HG02885 (cell line): ENCODE results near the gene SLC9A8.
"Not testable (repeated sequence)": the region's sequence is repeated elsewhere in the genome, so short reads cannot be mapped to it uniquely, and the experiment has no call there.

Experiments used
- ATAC-seq: cut with Tn5 transposase; IDR thresholded peaks from one replicate; pipeline ENCODE4 v1.9.1; 2021; ENCODE audit warnings: mild to moderate bottlenecking; ENCODE audit not compliant: unreplicated experiment, poor library complexity

The SLC9A8 gene

DNA sequence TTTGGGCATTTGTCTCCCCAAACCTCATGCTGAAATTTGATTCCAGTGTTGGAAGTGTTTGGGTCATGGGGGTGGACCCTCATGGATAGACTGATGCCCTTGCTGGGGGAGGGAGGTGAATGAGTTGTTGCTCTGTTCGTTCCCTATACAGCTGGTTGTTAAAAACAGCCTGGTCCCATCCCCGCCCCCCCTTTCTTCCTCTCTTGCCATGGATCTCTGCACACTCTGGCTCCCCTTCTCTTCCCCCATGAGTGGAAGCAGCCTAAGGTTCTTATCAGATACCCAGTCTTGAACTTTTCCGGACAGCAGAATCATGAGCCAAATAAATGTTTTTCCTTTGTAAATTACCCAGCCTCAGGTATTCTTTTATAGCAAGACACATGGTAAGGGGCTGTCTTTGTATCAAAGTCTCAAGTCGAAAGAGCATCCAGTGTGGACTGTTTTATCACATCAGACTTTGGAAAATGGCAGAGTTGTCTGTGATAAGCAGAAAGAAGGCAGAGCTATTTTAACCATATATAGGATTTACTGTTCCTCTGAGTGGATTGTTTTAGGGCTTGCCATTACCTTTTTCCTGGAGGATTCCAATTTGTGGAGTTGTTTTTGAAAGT is 31.2 kb downstream of the SLC9A8 start:
- no peak for ATAC-seq

DNA sequence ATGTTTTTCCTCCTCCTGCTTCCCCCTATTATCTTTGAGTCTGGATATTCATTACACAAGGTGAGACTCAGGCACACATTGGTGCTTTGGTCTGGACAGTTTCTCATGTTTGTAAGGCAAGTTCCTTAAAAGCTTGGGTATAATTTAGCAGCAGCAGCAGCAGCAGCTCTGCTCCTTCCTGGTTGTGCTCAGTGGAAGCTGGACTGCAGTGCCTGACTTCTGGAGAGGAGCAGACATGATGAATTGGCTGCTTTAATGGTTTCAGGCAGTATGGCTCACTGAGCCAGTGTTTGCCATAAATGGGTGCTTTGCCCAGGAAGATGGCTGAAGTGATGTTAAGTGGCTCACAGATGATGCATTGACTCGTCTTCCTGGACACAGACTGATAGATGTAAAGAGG is 32.4 kb downstream of the SLC9A8 start:
- ATAC-seq = no peak

DNA sequence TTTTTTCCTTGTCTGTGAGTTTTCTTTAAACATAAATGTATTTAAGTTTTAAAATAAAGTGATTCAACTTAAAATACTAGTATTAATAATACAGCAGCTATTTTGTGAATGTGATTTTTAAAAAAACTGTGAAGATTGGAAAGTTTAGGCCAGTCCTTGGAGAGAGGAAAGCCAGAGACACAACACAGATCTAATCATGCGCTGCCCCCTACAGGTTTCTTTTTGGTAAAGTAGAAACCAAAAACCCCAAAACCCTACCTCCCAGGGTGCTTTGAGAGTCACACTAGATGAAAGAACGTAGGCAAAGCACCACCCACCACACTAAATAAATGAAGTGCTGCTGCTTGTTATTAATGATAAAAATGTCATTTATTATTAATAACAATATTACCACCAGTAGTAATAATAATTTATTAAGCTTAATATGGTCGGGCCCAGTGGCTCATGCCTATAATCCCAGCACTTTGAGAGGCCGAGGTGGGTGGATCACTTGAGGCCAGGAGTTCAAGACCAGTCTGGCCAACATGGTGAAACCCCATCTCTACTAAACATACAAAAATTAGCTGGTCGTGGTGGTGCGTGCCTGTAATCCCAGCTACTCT is 33.7 kb downstream of the SLC9A8 start:
- ATAC-seq = no peak

DNA sequence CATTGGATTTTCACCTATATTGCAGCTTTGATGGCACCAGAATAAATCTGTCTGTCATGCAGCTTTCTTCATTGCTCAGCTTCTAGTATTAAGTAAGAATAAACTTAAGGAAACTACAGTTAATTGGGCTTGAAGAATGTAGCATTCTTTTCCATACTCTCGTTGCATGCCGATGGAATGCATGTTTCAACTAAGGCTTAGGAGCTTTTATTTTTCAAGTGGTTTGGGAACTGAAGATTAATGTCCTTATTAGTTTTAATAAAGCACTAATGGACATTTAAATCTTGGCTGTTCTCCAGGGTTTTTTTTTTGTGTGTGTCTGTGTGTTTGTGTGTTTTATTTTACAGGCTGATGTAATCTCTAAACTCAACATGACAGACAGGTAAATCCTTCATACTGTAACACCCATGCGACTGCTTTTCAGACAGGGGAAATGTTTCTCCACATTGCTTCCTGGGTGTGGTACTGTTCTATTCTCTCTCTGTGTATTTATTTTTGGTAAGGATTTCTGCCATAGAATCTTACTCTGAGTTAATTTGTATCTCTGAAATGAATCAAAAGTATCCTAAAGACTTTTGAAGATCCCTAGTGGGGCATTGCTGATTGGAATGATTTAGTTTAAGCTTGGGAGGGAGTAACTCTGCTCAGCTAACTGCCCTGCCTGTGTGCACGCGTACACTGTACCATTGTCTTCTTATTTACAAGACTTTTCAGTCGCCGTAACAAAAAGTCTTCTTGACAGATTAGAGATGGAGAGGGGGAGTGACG is 38.0 kb downstream of the SLC9A8 start:
- no peak for ATAC-seq

DNA sequence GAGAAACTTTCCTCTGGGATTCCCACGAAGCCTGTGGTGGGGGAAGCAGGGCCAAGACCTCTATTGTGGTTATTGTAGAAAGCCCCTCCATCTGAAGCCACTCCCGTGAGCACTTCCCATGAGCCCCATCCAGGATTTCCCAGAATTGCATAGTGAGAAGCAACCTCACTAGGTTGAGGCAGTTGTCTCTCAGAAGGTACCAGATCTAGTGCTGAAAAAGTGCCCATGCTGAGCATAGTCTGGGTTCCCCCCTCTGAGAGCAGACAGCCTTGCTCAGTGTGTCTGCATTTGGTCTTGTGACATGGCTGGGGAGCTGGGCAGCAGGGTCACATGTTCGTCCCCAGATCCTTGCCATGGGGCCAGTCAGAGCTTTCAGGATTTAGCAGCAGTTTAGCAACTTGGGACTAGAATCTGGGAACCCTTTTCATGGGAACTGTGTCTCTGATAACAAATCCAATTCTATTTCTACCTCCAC is 38.6 kb downstream of the SLC9A8 start:
- no peak for ATAC-seq

DNA sequence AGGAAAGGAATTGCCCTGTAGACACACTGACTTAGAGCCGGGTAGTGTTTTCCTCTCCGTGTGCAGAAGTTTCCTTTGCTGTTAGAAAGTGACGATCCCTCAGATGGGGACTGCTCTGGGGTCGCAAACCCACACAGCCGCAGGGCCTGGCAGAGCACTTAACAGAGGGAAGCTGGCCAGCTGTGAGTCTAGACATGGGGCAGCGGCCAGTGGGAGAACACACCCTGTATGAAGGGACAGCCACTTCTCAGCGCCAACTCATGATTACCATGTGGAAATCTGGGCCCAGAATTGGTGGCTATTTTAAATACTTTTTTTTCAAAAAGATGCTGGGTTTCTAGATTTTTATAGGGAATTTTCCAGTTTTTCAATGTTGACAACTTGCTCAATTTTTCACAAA is 39.4 kb downstream of the SLC9A8 start:
- no peak for ATAC-seq

DNA sequence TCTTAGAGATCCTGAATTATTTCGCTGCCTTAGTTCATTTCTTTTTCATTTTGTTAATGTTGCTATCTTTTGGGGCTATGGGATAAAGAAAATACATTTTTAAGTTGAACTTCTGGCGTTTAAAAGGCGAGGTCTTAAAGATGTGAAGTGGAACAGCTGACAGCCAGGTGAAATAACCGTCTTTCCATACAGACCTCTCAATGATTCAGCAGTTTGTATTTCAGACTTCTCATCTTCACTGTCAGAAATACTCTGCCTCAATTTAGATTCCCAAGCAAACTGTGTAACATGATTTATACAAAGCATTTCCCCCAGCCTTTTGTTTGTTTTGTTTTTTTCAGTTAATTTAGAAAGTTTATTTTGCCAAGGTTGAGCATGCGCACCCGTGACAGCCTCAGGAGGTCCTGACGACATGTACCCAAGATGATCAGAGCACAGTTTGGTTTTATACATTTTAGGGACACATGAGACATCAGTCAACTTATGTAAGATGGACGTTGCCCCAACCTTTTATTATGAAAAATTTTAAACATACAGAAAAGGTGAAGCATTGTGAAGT is 40.0 kb downstream of the SLC9A8 start:
- ATAC-seq = no peak

DNA sequence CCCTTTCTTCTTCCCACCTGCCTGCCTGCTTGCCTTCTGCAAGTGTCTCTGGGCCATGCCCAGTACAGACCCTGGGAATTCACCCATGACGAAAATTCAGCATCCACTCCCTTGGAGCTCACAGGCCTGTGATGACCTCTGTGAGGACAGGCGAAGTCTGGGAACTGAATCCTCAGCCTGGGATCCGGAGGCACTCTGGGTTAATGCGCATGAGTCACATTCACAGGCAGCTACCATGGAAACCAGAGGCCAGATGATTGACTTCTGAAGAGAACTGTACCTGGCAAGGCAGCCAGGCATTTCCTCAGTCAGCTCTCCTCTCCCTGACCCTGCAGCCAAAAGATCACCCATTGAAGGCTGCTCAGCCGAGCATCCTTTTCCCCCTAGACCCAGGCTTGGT is 41.0 kb downstream of the SLC9A8 start:
- ATAC-seq = no peak

DNA sequence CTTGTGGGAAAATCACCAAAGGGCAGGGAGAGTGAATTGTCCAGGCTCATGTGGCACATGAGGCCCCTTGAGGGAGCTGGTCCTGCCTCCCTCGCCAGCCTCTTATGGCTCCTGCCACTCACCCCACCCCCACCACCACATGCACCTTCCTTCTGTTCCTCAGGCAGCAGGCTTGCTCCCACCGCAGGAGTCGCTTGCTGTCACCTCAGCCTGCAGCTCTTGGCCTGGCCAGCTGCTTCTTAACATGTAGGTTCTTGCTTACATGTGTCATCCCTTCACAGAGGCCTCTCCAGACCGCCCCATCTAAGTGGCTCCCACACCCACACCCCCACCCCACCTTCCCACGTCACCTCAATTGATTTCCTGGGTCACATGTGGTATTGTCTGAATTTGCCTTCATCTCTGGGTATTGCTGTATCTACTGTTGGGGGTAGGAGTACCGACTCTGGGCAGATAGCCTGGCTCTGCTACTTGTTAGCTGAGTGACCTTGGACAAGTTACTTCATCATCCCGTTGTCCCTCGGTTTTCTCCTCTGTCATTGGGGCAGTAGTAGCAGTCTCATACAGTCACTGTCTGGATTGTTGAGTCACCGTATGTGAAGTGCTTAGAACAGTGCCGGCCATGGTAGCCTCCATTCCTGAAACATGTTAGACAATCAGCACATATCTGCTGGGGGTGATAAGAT is 41.7 kb downstream of the SLC9A8 start:
- ATAC-seq = no peak

DNA sequence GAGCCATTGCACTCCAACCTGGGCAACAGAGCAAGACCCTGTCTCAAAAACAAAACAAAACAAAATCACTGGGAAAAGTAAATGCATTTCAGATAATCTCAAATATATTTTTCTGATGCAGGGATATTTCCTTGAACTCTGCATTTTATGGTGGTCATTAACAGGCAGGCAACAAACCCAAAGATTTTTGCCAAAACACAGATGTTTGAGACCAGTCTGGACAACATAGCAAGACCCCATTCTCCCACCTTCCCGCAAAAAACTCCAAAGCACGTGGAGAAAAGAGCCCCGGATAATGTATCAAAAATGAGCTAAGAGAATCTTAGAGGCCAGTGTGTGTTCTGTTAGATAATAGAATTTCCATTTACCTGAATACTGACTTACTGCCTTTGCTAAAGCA is 44.3 kb downstream of the SLC9A8 start:
- ATAC-seq = no peak

DNA sequence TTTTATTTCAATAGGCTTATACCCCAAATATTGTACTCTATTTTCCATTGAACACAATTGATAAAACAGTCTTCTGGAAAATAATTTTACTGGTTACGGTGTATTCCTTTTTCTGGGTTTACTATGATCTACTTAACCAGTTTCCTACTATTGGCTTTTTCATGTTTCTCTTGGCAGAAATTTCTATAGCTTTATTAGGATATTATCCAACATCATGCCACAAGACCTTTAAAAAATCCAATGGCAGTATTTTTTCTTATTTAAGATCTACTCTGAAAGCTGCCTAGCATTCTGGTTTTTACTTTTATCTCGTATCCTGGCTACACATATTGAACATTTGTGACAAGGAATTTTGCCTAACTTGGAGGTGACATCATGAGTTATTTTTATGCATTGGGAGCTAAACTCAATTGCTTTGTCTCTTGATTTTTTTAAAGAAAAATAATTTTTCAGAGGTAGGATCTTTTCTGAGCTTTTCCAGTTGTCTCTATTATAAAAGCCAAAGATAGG is 45.5 kb downstream of the SLC9A8 start:
- no peak for ATAC-seq

DNA sequence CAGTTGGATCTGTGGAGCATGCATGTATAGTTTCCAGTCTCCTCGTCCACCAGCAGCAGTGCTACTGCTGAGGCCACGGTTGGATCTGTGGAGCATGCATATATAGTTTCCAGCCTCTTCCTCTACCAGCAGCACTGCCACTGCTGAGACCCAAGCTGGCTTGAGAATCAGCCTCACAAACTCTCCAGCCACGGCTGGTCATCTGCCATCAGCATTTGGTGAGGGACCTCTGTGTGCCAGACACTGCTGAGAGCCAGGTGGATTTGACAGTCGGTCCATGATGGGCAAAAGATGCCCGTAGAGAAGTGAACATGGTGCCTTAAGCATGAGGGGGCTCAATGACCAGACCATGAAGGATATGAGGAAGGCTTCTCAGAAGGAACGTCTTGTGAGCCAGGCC is 46.4 kb downstream of the SLC9A8 start:
- no peak for ATAC-seq

DNA sequence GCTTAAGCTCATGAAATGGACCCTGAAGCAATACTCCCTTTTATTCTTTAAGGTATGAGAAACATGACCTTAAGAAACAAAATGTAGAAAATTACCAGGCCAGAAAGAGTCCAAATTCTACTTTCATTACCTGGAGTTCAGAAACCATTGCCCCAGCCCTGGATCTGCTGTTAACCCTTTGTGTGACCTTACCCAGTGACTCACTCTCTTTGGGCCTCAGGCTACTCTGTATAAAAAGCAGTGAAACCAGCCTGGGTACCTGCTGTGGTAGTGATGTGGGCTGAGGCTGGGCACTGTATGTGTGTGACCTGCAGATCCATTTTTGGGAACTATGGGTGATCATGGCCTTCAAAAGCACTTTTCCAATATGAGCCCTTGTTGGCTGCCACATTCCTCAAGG is 47.2 kb downstream of the SLC9A8 start:
- no peak for ATAC-seq

DNA sequence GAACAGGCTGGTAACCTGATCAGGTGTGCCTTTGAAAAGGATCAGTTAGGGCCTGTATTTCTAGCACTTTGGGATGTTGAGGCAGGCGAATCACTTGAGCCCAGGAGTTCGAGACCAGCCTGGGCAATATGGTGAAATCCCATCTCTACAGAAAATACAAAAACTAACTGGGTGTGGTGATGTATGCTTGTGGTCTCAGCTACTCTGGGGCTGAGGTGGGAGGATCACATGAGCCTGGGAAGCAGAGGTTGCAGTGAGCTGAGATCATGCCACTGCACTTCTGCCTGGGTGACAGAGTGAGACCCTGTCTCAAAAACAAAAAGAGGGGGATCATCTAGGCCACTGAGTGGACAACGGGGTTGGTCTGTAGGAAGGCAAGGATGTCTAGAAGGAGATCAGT is 48.6 kb downstream of the SLC9A8 start:
- not testable (repeated sequence) for ATAC-seq

DNA sequence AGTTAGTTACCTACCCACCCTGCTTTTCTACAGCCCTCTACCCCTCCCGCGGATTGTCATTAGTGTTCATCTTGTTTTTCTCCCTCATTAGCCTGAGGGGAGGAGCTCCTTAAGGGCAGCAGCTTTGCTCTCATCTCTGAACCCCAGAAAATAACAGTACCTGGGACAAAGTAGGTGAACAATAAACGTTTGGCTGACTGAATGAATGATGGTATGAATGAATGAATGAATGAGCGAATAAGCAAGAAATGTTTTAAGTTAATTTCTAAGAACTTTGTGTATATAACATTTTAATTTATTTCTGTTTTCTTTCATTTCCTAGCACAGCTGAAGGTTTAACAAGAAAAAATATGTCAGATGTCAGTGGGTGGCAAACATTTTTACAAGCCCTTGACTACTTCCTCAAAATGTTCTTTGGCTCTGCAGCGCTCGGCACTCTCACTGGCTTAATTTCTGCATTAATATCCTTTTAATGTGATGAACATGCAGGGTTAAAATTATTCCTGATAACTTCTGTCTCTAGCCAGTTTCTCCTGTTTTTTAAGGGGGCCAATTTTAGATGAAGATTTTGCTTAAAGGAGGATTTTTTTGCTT is 50.1 kb downstream of the SLC9A8 start:
- no peak for ATAC-seq

DNA sequence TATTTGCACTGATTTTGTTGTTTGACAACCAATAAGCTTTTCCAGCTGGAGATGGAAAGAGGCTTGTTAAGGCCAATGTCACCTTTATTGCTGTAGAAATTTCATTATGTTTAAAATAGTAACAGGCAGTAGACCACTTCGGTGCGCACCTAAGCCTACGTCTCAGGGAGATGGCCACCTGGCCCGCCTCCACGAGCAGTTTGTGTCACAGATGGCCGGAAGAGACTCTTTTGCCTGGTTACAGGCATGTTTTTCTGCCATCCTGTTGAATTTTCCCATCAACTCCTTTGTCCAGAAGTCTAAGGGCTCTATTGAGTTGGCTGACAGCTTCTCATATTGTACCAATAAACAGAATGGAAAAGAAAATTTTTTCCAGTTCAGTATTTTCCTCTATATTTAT is 51.0 kb downstream of the SLC9A8 start:
- ATAC-seq = no peak

DNA sequence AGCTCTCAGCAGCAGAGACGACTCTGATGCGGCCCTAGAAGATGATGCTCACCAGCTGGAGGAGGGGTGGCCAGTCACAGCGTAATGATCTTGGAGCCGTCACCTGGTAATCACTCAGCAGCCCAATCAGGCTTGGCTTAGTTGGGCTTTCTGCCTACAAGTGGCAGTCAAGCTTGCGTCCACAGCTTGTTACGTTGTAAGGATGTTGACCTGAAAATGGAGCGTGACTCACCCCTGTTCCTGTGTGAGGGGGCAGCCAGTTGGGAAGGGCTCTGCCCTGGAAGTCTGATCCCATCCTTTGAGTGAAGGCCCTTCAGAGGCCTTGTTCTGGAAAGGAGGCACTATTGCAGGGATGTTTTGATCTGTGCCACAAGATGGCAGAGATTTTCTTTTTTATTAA is 52.9 kb downstream of the SLC9A8 start:
- ATAC-seq = no peak

DNA sequence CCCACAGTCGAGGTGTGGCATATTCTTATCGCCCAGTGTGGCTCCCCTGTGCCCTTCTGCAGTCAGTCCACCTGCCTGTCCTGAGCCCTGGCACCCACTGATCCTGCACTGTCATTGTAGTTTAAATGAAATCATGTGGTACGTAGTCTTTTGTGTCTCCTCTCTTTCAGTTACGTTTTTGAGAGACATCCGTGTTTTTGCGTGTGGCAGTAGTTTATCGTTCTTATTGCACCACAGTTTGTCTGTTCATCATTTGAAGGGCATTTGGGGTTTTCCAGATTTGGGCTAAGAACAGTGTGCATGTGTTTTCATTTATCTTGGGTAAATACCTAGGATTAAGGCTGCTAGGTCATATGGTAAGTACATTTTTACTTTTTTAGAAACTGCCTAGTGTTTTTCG is 53.4 kb downstream of the SLC9A8 start:
- no peak for ATAC-seq

DNA sequence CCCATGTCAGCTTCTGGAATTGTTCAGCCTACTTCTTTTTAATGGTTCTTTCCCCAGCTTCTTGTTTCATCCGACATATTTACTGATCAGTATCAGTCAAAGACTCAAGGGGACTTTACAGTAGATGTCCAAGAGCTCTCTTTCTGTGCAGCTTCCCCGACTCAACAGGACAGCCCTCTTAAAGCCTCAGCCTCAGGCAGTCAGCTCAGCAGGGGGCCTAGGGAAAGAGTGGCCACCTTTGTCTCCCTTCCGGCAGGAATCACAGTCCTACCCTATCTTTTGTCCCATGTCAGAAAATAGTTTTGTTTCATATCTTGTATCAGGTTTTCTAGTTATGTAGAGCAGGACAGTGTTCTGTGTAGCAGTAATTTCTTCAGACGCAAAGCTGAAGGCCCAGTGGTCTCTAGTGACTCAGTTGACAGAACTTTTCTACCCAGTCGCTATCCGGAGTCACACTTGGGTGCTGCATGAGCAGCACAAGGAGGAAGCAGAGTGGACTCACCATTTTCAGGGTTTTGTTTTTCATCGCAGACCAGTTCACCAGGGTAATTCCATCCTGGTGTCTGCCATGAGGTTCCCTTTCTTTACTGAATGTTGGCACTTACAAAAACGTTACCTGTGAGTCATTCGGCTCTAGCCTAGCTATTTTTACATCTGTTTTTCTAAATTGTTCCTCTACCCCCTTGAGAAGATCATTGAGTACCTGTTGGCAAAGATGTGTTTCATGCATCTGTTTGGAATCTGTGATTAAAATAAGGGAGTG is 55.0 kb downstream of the SLC9A8 start:
- ATAC-seq = no peak

DNA sequence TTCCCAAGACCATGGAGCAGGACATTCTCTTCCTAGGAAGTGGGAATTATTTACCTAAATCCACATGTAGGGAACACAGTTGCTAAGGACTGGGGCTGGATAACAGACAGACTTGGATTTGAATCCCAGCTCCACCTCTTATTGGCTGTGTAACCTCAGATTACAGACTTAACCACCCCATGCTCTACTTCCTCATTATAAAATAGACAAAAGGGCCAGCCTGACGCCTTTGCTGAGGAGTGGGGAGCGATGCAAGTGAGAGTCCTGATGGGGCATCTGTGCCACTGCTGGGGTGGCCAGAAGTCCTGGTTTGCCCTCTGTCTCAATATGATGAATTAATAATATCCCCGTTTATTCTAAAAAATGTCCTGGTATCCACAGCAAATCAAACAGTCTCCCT is 55.9 kb downstream of the SLC9A8 start:
- ATAC-seq = no peak
